ENCODE measurements around the gene PADI3.

GRCh38 chr1:17260264-17260663 is 11.4 kb downstream of the PADI3 start:
- TF ChIP-seq CTCF (IDR thresholded peaks at IDR 0.05; ENCODE audit: low read length) (no peak), EZH2 (IDR thresholded peaks at IDR 0.05; ENCODE audit: borderline replicate concordance, low read length) (no peak)

Data from OCI-LY1 (cell line).